DLD1 (cell line): ENCODE measurements around the gene KCNG2.

Experiments
- in situ Hi-C: cut with HindIII; loops from 2 replicates; pipeline ENCODE4 v1.10.0; 2017; ENCODE audit warnings: low sequenced_read_pairs

The KCNG2 gene

DNA sequence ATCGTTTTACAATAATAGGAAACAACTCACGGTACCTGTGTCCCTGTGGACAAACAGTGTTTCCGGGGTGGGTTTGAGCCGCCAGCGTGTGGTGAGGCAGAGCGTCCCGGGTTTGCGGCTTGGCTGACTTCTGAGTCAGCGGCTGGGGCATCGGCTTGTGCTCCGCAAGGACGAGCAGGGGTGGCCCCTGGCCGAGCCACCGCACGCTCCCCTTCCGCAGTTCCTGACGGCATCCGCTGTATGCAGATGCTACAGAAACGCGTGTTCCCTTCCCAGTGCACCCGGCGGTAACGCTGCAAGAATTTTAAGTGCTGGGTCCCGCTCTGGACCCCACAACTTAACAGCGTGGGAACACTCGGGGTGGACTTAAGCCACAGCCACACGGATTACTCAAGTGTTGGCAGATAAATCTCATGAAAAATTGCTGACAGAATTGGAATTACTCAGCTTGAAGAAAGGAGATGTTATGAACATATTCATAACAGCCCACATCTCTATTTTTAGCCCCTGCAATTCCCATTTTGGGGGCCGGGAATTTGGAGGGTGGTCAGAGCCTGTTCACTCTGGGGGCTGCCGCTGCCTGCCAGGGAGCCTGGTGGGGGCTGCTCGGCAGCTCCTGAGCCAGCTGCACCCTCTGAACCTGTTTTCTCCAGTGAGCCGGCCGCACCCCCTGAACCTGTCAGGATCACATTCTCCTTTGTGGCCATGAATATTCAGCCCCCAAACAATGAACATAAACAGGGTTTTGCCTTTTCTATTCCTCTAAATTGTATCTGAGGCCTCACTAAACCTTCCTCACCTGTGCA lies 12.6 kb upstream of the KCNG2 start:
- in situ Hi-C loops: no loop called here

DNA sequence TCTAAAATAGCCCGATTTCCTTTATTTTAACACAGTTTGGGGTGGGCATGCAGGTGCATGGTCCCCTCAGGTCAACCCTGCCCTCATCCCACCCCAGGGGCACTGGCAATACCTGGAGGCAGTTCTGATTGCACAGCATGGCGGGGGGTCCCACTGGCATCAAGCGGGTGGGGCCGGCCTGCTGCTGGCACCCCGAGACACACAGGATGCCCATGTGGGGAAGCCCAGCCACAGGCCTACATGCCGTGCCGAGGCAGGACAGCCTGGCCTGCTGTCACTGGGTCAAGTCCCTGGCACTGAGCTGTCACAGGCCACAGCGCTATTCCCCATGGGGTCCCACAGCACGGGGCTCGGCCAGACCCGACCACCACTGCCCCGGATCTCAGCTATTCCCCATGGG lies 11.9 kb upstream of the KCNG2 start:
- in situ Hi-C loops: no loop called here

DNA sequence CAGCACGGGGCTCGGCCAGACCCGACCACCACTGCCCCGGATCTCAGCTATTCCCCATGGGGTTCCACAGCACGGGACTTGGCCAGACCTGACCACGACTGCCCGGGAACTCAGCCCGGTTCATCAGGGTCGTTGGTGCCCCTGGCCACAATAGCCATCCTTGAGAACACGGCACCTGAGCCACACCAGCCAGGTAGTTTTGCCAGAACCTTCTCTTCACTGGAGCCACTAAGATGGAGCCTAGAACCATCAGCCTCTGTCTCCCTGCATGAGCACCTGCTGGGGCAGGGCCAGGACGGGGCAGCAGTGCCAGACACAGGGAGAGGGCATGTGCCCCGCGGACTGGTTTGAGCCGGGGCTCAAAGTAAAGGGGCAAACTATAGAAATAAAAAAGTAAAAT lies 11.4 kb upstream of the KCNG2 start:
- in situ Hi-C loops: no loop called here

DNA sequence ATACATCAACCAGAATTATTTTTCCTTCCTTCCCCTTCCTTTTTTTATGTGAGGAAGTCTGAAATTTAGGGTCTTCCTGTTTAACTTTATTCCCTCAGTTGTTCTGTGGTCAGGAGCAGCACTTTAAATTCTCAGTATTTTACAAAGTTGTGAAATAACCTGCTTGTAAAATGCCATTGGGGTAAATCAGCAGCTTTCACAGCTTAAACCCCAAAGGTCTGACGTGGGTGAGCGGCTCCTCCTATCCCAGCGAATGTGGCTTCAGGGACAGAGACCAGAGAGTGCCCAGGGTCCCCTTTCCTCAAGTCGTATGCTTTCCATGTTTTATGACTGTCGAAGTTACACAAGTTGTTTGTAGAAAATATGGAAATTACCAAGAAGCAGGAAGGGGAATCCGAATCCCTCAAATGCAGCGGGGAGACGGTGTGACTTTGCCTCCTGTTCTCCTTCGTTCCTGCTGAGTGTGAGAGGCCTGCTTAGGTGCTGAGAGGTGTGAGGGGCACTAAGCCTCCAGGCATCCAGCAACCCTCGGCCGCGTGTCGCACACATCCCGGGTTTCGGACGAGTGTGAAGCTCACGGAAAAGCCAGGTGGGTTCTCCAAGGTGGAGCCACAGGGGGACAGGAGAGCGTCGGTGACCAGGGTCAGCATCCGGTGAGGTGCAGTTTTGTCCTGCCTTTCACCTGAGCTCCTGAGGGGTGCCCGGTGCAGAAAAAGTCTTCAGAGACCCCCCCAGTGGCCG lies 10.8 kb upstream of the KCNG2 start:
- in situ Hi-C loops: no loop called here

DNA sequence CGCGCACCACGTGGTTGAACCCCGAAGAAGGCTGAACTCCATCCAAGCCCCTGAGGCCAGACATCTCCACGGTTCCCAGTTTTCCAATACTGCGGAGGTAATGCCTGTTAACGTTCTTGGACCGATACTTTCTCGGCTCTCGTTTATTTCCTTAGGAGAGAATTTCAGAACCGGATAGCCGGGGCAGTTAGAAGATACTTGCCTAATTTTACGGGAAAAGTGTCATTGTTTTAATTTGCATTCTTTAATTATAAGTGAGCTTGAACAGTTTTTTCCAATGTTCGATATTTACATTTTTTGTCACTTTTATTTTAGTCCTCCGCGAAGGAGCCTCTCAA lies 10.2 kb upstream of the KCNG2 start:
- in situ Hi-C loops: no loop called here

DNA sequence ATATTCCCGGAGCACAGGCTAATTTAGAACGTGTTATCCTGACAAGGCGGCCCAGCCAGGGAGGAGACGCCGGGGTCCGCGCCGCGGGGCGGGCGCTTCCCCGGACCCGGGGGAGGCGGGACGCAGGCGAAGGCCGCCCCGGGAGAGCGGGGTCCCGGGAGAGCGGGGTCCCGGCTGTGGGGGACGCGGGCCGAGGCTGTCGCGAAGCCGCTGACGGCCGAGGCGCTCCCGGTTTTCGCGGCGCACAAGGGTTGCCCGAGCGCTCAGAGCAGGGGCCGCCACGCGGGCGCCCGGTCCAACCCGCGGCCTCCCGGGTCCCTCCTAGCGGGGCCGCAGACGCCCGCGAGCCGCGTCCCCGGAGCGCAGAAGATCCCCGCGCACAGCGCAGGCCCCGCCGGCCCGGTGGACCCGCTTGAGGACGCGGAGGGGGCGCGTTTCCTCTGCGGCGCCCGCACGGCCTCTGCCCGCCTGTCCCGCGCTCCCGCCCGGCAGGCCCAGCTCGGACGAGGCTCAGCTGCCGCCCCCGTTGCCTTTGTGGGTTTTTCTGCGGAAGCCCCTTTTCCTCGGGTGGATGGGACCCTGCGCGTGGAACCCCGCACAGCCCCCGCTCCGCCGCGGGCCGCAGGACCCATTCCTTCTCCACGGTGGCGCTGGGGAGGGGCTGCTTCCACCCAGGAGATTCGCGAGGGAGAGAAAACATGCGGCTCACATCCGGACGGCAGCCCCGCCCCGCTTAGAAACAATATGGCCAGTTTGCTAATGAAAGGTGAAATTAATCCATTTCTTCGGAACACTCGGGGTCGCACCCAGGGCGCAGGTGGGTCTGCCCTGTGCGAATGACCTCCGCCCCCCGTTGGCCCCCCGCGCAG lies 9.6 kb upstream of the KCNG2 start:
- in situ Hi-C loops: no loop called here

DNA sequence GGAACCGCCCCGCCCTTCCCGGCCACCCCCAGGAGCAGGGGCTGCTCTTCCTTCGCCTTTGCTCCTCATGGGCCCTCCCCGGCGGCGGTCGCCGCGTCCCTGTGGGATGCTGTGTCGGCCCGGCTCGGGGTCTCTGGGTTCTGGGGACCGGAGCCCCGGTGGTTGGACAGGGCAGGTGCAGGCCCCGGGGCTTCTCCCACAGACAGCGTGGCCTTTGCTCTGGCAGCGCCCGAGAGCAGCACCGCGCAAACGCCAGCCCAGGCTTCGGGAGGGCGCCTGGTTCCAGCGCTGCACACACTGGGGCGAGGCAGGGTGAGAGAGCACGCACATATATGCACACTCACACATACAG lies 9.0 kb upstream of the KCNG2 start:
- in situ Hi-C loops: no loop called here

DNA sequence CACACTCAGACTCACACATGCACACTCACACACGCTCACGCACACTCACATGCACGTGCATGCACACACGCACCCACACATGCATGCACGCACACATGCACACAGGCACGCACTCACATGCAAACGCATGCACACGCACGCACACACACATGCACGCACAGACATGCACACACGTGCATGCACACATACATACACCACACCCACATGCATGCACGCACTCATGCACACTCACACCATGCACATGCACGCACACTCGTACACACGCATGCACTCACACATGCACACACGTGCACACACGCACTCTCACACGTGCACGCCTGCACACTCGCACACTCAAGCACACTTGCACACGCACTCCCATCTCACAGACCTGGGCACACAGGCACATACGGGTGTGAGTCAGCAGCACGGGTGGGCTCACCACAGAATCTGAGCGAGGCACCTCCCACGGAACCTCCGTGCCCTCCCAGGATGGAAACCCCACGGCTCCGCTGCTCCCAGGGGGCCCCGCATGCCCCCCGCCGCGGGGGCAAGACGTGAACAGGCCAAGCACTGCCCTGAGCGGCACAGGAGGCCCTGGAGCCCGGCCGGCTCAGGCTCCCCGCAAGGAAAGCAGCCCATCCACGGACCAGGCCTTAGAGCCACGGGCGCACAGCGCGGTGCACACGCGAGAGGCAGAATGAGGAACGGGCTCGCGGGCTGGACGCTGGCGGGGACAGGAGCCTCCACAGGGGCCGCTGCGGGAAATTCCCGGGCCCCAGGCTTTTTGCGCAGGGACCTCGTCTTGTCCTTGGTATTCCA lies 8.4 kb upstream of the KCNG2 start:
- in situ Hi-C loops: no loop called here

DNA sequence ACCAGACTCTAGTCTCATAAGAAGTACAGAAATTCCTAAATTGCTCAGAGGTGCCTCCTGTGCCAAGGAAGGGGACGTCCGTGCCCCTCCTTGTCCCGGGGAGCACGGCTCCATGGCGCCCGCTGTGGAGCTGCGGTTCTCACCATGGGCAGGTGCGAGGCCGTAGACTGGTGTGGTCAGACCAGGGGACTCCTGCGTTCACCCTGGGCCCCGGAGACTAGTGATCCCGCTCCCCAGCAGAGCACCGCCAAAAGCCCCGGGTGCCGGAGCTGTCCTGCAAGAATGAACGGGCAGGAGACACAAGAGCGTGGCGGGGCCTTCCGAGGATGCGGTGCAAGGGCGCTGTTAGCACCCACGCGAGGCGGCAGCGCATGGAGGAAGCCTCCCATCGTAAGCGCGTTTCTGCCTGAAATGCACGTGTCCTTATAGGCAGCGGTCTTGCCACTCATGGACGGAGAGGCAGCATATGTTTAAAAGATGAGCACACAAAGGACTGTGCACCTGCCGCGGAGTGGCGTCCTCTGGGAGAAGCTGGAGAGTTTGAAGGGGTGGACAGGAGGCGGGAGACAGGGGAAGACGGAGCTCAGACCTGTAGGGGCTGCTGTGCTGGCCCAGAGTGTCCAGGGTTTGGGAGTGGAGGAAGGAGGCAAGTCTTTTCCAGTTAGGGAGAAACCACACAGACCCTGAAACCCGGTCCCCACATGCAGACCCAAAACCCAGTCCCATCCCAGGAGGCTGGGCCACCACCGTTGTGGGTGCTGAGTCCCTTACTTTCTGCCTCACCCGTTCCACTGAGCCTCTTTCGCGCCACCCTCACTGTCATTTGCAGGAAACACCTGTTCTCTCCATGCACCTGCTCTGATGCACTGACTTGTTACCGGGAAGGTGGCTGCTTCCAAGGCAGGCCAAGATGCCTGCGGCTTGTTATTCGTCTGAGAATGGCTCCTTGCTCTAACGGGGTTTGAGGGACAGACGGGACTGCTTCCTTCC lies 7.5 kb upstream of the KCNG2 start:
- in situ Hi-C loops: no loop called here

DNA sequence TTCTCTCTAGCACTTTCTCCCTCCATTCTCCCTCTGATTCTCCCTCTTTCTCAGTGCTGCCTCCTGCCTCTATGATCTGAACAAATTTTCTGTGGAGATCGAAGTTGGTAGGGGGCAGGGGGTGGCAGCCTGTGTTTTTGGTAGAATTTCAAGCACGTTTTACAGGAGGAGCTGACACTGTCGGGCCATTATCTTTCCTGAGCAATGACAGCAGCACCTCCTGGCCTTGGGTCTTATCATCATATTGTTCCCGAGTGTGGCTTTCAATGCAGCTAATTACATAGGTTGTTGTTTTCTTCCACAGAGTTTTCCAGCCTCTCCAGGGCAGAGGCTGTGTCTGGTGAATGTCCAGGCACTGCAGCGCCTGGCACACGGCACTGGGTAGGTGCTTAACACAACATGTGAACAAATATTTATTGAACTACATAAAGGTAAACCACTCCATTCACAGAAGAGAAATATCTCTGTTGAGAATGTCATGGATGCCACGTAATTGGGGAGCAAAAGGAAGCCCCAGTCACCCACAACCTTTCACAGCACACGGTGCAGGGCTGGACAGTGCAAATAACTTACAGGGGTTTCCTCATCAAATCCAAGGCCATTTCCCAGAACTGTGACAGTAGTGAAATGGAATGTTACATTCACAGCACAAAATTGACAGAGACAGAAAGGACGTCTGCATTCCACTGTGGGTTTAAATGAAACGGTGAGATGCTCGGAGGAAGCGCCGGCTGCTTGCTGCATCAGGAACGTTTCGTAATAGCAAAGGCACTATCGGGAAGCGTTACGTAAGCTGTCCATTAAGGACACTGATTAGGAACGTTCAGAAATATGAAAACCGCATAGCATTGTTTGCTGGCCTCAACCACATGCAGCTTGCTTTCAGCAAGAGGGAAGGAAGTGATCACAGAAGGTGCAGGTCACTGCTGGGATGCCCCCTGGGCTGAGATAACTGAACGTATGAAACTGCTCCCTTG lies 6.5 kb upstream of the KCNG2 start:
- in situ Hi-C loops: no loop called here

DNA sequence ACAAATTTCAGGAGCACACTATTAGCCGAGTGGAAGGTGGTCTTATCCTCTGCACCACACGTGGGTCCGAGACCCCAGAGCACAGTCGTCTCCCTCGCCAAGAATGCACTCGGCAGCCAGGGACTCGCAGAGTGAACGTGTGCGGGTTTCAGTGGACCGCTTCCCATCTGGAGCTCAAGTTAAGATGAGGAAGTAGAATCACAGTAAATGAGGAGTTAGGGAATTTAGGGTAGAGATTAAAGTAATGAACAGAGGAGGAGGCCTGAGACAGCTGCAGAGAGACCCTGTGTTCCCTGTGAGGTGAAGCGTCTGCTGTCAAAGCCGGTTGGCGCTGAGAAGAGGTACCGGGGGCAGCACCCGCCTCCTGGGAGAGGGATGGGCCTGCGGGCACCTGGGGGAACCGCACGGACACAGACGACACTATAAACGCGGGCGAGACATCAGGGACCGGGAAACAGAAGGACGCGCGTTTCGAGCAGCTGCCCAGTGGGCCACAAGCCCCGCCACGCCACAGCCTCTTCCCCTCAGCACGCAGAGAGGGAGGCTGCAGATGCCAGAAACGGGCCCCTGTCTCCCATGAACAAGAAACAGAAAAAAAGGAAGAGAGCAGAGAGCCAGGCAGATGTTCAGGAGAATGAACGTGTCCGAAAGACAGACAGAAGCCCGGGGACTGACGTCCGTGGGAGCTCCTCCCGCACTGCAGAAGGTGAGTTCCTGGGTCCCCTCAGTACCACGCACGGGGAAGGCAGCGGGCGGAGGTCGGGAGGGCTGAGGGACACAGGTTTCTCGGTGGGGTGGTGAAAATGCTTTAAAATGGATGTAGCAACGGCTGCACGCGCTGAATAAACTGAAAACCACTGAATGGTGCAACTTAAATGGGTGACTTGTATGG lies 5.4 kb upstream of the KCNG2 start:
- in situ Hi-C loops: no loop called here

DNA sequence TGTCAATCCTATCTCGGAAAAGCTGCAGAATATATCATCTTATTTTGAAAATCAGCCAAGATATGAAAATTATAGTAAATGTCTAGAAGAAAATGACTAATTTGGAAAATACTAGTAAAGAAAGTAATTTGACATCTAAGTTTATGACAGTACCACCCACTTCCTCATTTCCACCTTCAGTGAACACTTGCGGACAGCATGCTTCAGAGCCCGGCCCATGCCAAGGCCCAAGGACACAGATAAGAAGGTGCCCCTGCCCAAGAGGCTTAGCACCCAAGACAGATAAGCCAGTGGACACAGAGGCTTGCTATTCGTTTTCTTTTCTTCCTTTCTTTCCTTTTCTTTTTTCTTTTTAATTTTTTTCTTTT lies 4.8 kb upstream of the KCNG2 start:
- in situ Hi-C loops: no loop called here

DNA sequence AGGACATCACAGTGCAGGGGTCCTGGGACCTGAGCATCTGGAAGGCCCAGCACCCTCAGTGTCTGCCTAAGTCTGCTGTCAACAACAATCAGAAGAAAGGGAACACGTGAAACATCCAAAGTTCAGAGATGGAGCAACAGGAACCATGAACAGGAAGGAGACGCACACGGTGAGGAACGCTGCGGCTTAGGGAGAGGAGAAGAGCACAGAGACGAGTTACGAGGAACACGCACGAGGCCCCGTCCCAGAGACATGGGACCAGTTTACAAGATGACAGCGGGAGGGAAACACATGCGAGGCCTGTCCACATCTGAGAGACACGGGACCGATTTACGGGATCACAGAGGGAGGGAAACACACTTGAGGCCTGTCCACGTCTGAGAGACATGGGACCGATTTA lies 2.9 kb upstream of the KCNG2 start:
- in situ Hi-C loops: no loop called here

DNA sequence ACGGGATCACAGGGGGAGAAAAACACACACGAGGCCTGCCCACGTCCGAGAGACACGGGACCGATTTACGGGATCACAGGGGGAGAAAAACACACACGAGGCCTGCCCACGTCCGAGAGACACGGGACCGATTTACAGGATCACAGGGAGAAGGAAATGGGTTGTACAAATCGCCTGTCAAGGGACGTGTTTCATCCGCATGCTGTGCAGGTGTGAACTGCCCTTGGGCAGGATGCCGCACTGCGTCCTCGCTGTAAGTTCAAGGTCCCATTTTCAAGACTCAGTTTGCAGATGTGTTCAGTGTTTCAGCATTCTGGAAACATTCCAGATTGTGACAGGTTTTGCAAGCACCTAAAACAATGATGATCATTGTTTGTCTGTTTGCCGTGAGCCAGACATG lies 2.3 kb upstream of the KCNG2 start:
- in situ Hi-C loops: no loop called here

DNA sequence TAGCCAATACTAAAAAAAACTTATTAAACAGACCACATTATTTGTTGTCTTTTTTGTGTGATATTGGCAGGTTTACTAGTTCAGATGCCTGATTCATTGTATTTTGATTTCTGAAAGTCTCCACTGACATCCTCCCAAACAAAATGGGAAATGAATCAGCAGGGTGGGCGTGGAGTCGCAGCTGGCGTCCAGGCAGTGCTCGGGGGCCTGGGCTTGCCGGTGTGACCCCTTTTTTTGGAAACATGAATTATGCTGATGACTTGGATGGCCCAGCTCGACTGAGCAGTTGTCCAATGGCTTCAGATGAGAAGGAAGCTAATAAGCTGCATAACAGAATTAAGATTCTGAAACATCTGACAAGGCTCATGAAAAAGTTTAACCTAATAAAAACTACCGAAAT lies 1.7 kb upstream of the KCNG2 start:
- in situ Hi-C loops: no loop called here

DNA sequence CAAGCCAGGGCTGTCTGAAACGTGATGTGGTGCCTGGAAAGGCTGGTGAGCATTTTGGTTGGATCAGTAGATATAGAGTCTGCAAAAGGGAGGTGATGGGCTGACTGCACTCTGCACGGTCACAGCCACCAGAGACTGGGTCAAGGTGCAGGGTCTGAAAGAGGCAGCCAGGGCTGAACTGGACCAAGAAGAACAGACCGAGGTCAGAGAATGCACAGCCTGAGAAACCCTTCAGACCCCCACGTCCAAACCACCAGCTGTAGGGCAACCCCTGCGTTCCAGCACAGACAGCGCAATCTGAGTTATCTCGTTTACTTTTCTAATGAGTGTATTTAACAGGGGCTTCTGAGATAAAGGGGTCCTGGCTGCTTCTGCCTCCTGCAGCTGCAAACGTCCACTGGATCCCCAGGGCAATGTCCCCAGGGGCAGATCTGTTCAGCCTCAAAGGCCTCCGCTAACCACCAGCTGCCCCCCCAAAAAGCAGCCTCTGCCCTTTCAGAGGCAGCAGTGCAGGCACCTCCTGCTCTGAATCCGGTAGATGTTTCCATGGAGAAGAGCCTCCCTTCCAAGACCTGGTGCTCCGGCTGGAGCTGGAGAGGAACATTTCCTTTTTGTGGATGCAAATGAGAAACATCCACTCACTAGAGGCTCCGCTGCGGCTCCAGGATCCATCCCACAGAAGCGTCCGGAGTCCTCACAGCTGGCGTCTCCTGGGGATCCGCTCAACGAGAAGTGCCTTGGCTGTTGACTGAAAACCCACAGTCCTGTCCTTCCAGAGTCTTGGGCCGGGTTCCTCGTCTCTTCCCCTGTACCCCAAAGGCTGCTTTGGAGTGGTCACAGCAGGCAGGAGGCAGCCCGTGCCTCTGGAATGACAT lies 970 bp upstream of the KCNG2 start:
- in situ Hi-C loops: no loop called here
